ENCODE measurements around the gene GXYLT1. TPM values are rescaled to one million over a fixed set of nuclear protein-coding genes. Genes with fewer than 3 reads are reported as not detected.

GXYLT1 gene
- total and polyA plus RNA-seq, 2 donors (not counting 3 experiments of a cell fraction or from before 2014, with no cell fraction given): 6.8 to 23.0 TPM

DNA sequence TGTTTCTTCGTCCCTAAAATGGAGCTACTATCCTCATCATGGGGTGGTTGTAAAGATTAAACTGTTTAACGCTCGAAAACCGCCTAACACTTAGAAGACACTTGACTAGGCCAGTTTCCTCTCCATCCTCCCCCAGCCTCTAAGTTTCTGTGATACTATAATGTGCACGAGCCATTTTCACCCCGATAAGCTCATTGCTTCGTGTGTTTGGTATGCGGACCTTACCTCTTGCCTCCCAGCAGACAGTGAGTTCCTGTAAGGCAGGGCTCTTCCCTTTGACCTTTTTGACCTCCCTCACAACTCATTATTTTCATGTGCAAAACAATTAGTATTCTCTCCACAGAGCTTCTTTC is 499 bp upstream of the GXYLT1 start:
- no peaks in the 10 kb centered on the region for H3K36me3 ChIP-seq (ENCODE audit: control insufficient read depth in 2 of 2, extremely low read depth in 1 of 2, insufficient read depth in 2 of 2, low read length in 2 of 2)
- TF ChIP-seq, protein P1, sequence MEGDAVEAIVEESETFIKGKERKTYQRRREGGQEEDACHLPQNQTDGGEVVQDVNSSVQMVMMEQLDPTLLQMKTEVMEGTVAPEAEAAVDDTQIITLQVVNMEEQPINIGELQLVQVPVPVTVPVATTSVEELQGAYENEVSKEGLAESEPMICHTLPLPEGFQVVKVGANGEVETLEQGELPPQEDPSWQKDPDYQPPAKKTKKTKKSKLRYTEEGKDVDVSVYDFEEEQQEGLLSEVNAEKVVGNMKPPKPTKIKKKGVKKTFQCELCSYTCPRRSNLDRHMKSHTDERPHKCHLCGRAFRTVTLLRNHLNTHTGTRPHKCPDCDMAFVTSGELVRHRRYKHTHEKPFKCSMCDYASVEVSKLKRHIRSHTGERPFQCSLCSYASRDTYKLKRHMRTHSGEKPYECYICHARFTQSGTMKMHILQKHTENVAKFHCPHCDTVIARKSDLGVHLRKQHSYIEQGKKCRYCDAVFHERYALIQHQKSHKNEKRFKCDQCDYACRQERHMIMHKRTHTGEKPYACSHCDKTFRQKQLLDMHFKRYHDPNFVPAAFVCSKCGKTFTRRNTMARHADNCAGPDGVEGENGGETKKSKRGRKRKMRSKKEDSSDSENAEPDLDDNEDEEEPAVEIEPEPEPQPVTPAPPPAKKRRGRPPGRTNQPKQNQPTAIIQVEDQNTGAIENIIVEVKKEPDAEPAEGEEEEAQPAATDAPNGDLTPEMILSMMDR (IDR thresholded peaks at IDR 0.05; ENCODE audit: extremely low read depth in 1 of 2, insufficient read depth in 1 of 2, low read depth in 1 of 2, low read length in 2 of 2): no peak
- TF ChIP-seq GATA2 (IDR thresholded peaks at IDR 0.05; ENCODE audit: insufficient read depth, insufficient read length, low read depth, low read length): no peak
- TF ChIP-seq MYC (IDR thresholded peaks at IDR 0.05; ENCODE audit: low read depth, low read length): no peak
- TF ChIP-seq, protein P2, sequence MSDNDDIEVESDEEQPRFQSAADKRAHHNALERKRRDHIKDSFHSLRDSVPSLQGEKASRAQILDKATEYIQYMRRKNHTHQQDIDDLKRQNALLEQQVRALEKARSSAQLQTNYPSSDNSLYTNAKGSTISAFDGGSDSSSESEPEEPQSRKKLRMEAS (IDR thresholded peaks at IDR 0.05; ENCODE audit: insufficient read depth, insufficient read length): no peak
- no peak for TF ChIP-seq POLR2AphosphoS5 (IDR thresholded peaks at IDR 0.05; ENCODE audit: insufficient read depth, low read depth, low read length)
- no peak for TF ChIP-seq JUN (IDR thresholded peaks at IDR 0.05; ENCODE audit: borderline replicate concordance, insufficient read depth, insufficient read length, low read depth)
- TF ChIP-seq EZH2 (IDR thresholded peaks at IDR 0.05; ENCODE audit: borderline replicate concordance, low read depth, low read length, severe bottlenecking): no peak
- TF ChIP-seq POLR2A (IDR thresholded peaks at IDR 0.05; ENCODE audit: low read depth, low read length): no peak
- TF ChIP-seq FOS (IDR thresholded peaks at IDR 0.05; ENCODE audit: borderline replicate concordance, insufficient read depth, low read length): no peak
- H3K4me1 ChIP-seq (ENCODE audit: control insufficient read depth, extremely low read depth, insufficient read depth, low read length): peaks cover 14% of the 10 kb centered on the region
- H2AFZ ChIP-seq (ENCODE audit: low read depth, low read length): peak overlapping the region; percentile 96
- H3K9me3 ChIP-seq (replicated peaks; ENCODE audit: control insufficient read depth, insufficient read depth, low read length): no peaks in the 10 kb centered on the region
- H3K79me2 ChIP-seq (ENCODE audit: control insufficient read depth, insufficient read depth, low read length): peaks cover 40% of the 10 kb centered on the region
- FAIRE-seq: no peak
- BruUV-seq (replicated peaks): no TSS peak
- POLR2A ChIA-PET: no interaction called here
- intact Hi-C loops (cut with micrococcal nuclease) (no loop called here), dilution Hi-C loops (cut with MboI; ENCODE audit: extremely low pct_ligation_motif_present, low sequenced_read_pairs) (no loop called here)
- no peak for DNase-seq (ENCODE audit: low read depth, low spot score)
- CTCF ChIA-PET: interaction anchor here (0.6 to 1.4 kb wide), 6 partner anchors 10 to 881 kb away, joined by 3 to 10 read pairs (median 4); no protein-coding TSS in a partner anchor
- no peaks in the 10 kb centered on the region for H3K9me1 ChIP-seq (replicated peaks; ENCODE audit: control insufficient read depth, extremely low read depth, insufficient read depth, low read length)
- peak overlapping the region in 2 of 3 experiments; percentile 74 to 86 for H3K4me3 ChIP-seq (replicated peaks in 1 of 3; ENCODE audit: insufficient read depth in 1 of 3, low read depth in 1 of 3, low read length in 3 of 3)
- peak overlapping the region; percentile 92 for H3K4me2 ChIP-seq (ENCODE audit: insufficient read depth, low read length)
- no peaks in the 10 kb centered on the region for H3K27me3 ChIP-seq (ENCODE audit: control insufficient read depth in 2 of 2, insufficient read depth in 2 of 2, low read length in 2 of 2)
- H4K20me1 ChIP-seq (replicated peaks; ENCODE audit: control insufficient read depth, extremely low read depth, insufficient read depth, low read length): peaks cover 4% of the 10 kb centered on the region
- H3K9ac ChIP-seq (replicated peaks; ENCODE audit: extremely low read depth, insufficient read depth, low read length): peak overlapping the region; percentile 28
- H3K27ac ChIP-seq (ENCODE audit: insufficient read depth, low read depth, low read length): no peak overlapping the region
